Heart right ventricle (tissue), 16 donors: ENCODE measurements around the gene TNFRSF8. TPM values are rescaled to one million over a fixed set of nuclear protein-coding genes. Genes with fewer than 3 reads are reported as not detected.

Experiments
- ATAC-seq, 8 donors: fragments of 200-7000 bp; cut with Tn5 transposase; one replicate each; pipeline ENCODE4 v1.9.1; 2020; ENCODE audit warnings: mild to moderate bottlenecking in 8 of 8, moderate library complexity in 8 of 8, moderate number of reproducible peaks in 1 of 8
- DNase-seq, 2 donors: peaks; one replicate each; pipeline ENCODE4 v3.0.0-alpha.2; 2020
- H3K27ac ChIP-seq, 10 donors: fragments of 200-600 bp; sonication (generic) in 2 of 10; one replicate each; pipeline versions ENCODE4 v1.5.0 to v1.8.0; 2020 to 2022; ENCODE audit warnings: mild to moderate bottlenecking in 3 of 10
- H3K27me3 ChIP-seq, 7 donors: fragments of 200-600 bp; one replicate each; pipeline ENCODE4 v1.8.0; 2021 to 2022; ENCODE audit warnings: mild to moderate bottlenecking in 2 of 7
- H3K36me3 ChIP-seq, 9 donors: fragments of 200-600 bp; sonication (generic) in 1 of 9; one replicate each; pipeline versions ENCODE4 v1.5.0 to v1.8.0; 2020 to 2022; ENCODE audit warnings: mild to moderate bottlenecking in 2 of 9
- H3K4me1 ChIP-seq, 9 donors: fragments of 200-600 bp; sonication (generic) in 1 of 9; one replicate each; pipeline versions ENCODE4 v1.5.0 to v1.8.0; 2020 to 2022; ENCODE audit warnings: mild to moderate bottlenecking in 4 of 9
- H3K4me3 ChIP-seq, 10 donors: fragments of 200-600 bp; sonication (generic) in 2 of 10; one replicate each; pipeline versions ENCODE4 v1.5.0 to v1.8.0; 2020 to 2022; ENCODE audit warnings: mild to moderate bottlenecking in 7 of 10, moderate library complexity in 2 of 10
- H3K9me3 ChIP-seq, 11 donors: fragments of 200-600 bp in 10 of 11; sonication (generic) in 2 of 11; one replicate each; pipeline versions ENCODE4 v1.5.0 to v1.8.0; 2013 to 2022; ENCODE audit warnings: mild to moderate bottlenecking in 2 of 11, control low read depth in 1 of 11, moderate library complexity in 1 of 11
- CTCF ChIP-seq, 9 donors: fragments of 200-600 bp; sonication (generic) in 2 of 9; IDR thresholded peaks; one replicate each; pipeline versions ENCODE4 v1.5.0 to v1.8.0; 2021 to 2022; ENCODE audit warnings: antibody characterized with exemption in 9 of 9, mild to moderate bottlenecking in 5 of 9, moderate library complexity in 1 of 9
- WGBS, 2 donors: extraction: QIAGEN DNeasy Blood & Tissue Kit; methylation state at CpG; one replicate each; pipeline ENCODE4 v1.1.7; 2013; ENCODE audit warnings: inconsistent platforms in 1 of 2; 5-methylcytosine and 5-hydroxymethylcytosine counted together
- intact Hi-C, 10 donors: fragments of 100-400 bp; cut with DNase I; formaldehyde crosslinking; loops; one replicate each; pipeline versions ENCODE4 v1.11.1 to v1.14.2; 2022
- polyA plus RNA-seq, 2 donors: library from polyadenylated mRNA; stranded (reverse); fragments of 200-250 nt; gene quantifications; one replicate each; pipeline ENCODE4 v1.2.3, GENCODE V29; 2013
- total RNA-seq, 10 donors: library from RNA; stranded (reverse); fragmentation: NEBNext Ultra II Directional in 3 of 10; extraction: Animal tissue kit (Norgen Biotek cat#: 25700) in 3 of 10; gene quantifications; one replicate each; pipeline versions ENCODE4 v1.2.1 to v1.2.4, GENCODE V29; 2021 to 2023
- donor health status: Arrhythmogenic right ventricular cardiomyopathy.
- donor health status: ischemic (EF 13 %, LVEDD 7.1; RV severe dilation, severe dysfunction).
- donor health status: healthy with polysubstance abuse.
- donor health status: DM: no; HTN: yes; CAD: no.
- donor health status: DM: no; HTN: no; CAD: no.
- donor health status: ischemic (EF 25% LVEDD 6.9; RV normal size, moderate dysfunction).
- donor health status: ischemic (EF 25% LVEDD 5.7; RV mildly dilated, moderate dysfunction).
- donor health status: healthy.
- donor health status: DM: yes; HTN: yes; CAD: no.
- donor health status: Ischemic cardiomyopathy.
- donor health status: ischemic (EF 35%, LVEDD 5.7; RV mildly dilated, moderate dysfunction).
- donor health status: nonischemic (EF 11% LVEDD 7.7; RV severe dilation, severe dysfunction).
- donor health status: DM: yes; HTN: yes; CAD: no.
- donor health status: PGD.
- donor health status: ischemic (EF 29% LVEDD 5.4; RV normal size, mild dysfunction).
- donor health status: nonischemic (EF 23%, LVEDD 6.1; RV moderate dilation, normal function).

TNFRSF8 gene
- total and polyA plus RNA-seq, 12 donors: 0.21 to 2.4 (median 1.0) TPM

- no peak for DNase-seq
- Histone ChIP-seq H3K36me3 (no peaks in the 10 kb centered on the region), H3K9me3 (no peaks in the 10 kb centered on the region), H3K27me3 (no peaks in the 10 kb centered on the region), H3K27ac (no peak overlapping the region), H3K4me1 (peaks cover 5 to 49% (median 22%) of the 10 kb centered on the region in 9 donors), H3K4me3 (no peak overlapping the region)
- TF ChIP-seq CTCF (IDR thresholded peaks at IDR 0.05): no peak
- intact Hi-C loops: no loop called here
- ATAC-seq: no peak
- WGBS, 2 donors: 80 to 84% methylated on average over 31 of the region's 31 CpGs
Observed at GRCh38 chr1:12138196-12139168, 75.4 kb downstream of the TNFRSF8 start.

- H3K27ac ChIP-seq: peak overlapping the region in 3 of 10 donors; percentile 10 to 53 (median 26)
- H3K36me3 ChIP-seq: no peaks in the 10 kb centered on the region
- WGBS, 2 donors: 89 to 90% methylated on average over 4 of the region's 4 CpGs
- H3K27me3 ChIP-seq: no peaks in the 10 kb centered on the region
- H3K4me3 ChIP-seq: no peak overlapping the region
- peaks cover 12 to 60% (median 28%) of the 10 kb centered on the region in 9 donors for H3K4me1 ChIP-seq
- no peak for ATAC-seq
- intact Hi-C loops: loop anchor here in 1 of 10 donors (5.0 kb wide), 1 partner anchor 52 kb away; no protein-coding TSS in a partner anchor
- no peak for TF ChIP-seq CTCF (IDR thresholded peaks at IDR 0.05)
- no peak for DNase-seq
- H3K9me3 ChIP-seq: no peaks in the 10 kb centered on the region
Observed at GRCh38 chr1:12140016-12140415, 76.9 kb downstream of the TNFRSF8 start.

GRCh38 chr1:12140515-12141162, 77.5 kb downstream of the TNFRSF8 start:
- ATAC-seq (no peak), DNase-seq (no peak)
- H3K27me3 ChIP-seq: no peaks in the 10 kb centered on the region
- intact Hi-C loops: loop anchor here in 1 of 10 donors (5.0 kb wide), 1 partner anchor 52 kb away; no protein-coding TSS in a partner anchor
- no peak for TF ChIP-seq CTCF (IDR thresholded peaks at IDR 0.05)
- WGBS, 2 donors: 81 to 82% methylated on average over 12 of the region's 12 CpGs
- H3K36me3 ChIP-seq: no peaks in the 10 kb centered on the region
- peak overlapping the region in 3 of 10 donors; percentile 10 to 53 (median 26) for H3K27ac ChIP-seq
- no peak overlapping the region for H3K4me3 ChIP-seq
- no peaks in the 10 kb centered on the region for H3K9me3 ChIP-seq
- peaks cover 12 to 62% (median 22%) of the 10 kb centered on the region in 9 donors for H3K4me1 ChIP-seq

- no peak for DNase-seq
- intact Hi-C loops: loop anchor here in 1 of 10 donors (5.0 kb wide), 1 partner anchor 51 kb away; no protein-coding TSS in a partner anchor
- WGBS, 2 donors: 82 to 85% methylated on average over 21 of the region's 21 CpGs
Observed at GRCh38 chr1:12141163-12141850, 78.2 kb downstream of the TNFRSF8 start.

More at GRCh38 chr1:12141163-12141850, 78.2 kb downstream of the TNFRSF8 start:
- ATAC-seq: peak in 2 of 8 donors; percentile 4 to 17
- TF ChIP-seq CTCF (IDR thresholded peaks at IDR 0.05): no peak
- peaks cover 11 to 65% (median 23%) of the 10 kb centered on the region in 9 donors for H3K4me1 ChIP-seq
- no peaks in the 10 kb centered on the region for H3K27me3 ChIP-seq
- no peaks in the 10 kb centered on the region for H3K36me3 ChIP-seq
- peak overlapping the region in 1 of 10 donors; percentile 93 for H3K27ac ChIP-seq
- H3K4me3 ChIP-seq: no peak overlapping the region
- H3K9me3 ChIP-seq: no peaks in the 10 kb centered on the region
